ENCODE results near the gene CRYGA.

DNA sequence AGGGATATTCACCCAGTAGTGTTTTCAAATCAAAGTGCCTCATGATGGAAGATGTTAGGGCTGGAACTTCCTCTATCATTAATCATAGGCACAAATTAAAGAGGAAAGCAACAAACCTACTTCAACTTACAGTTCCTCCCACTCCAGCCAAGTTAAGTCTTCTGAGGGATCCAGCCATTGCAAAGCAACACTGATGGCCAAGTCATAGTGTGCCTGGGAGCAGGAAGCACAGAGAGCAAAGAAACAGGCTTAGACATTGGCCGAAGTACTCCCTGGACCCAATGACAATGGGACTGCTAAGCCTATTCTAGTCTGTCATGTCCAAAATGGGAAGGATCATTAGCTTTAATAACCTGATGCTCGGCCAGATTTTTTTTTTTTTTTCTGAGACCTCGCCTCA is 19.4 kb upstream of the CRYGA start:
- TF ChIP-seq, protein P1, sequence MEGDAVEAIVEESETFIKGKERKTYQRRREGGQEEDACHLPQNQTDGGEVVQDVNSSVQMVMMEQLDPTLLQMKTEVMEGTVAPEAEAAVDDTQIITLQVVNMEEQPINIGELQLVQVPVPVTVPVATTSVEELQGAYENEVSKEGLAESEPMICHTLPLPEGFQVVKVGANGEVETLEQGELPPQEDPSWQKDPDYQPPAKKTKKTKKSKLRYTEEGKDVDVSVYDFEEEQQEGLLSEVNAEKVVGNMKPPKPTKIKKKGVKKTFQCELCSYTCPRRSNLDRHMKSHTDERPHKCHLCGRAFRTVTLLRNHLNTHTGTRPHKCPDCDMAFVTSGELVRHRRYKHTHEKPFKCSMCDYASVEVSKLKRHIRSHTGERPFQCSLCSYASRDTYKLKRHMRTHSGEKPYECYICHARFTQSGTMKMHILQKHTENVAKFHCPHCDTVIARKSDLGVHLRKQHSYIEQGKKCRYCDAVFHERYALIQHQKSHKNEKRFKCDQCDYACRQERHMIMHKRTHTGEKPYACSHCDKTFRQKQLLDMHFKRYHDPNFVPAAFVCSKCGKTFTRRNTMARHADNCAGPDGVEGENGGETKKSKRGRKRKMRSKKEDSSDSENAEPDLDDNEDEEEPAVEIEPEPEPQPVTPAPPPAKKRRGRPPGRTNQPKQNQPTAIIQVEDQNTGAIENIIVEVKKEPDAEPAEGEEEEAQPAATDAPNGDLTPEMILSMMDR (IDR thresholded peaks at IDR 0.05) = no peak
- no peak for TF ChIP-seq POLR2A (IDR thresholded peaks at IDR 0.05)
